Astrocyte (in vitro differentiated cells and primary cell): ENCODE data around the gene ZNF668. TPM values are rescaled to one million over a fixed set of nuclear protein-coding genes. Genes with fewer than 3 reads are reported as not detected.

Experiments
- DNase-seq: peaks from one replicate; pipeline ENCODE4 v3.0.0-alpha.2; 2010; ENCODE audit warnings: low read depth
- FAIRE-seq: peaks from 2 replicates; lab custom pipeline; 2011; peaks lifted over from hg19 to GRCh38; lab: Jason Lieb, UNC
- H2AFZ ChIP-seq: 2 replicates; pipeline ENCODE4 v1.6.0; 2012; ENCODE audit warnings: low read depth, low read length, inconsistent platforms
- H3K27ac ChIP-seq: 2 replicates; pipeline ENCODE4 v1.5.1; 2011; ENCODE audit warnings: low read depth, low read length, inconsistent platforms
- H3K27me3 ChIP-seq: 2 replicates; pipeline ENCODE4 v1.6.0; 2011; ENCODE audit warnings: low read length, inconsistent platforms; ENCODE audit not compliant: insufficient read depth
- H3K36me3 ChIP-seq: 2 replicates; pipeline ENCODE4 v1.5.1; 2011; ENCODE audit warnings: low read length, inconsistent platforms; ENCODE audit not compliant: insufficient read depth
- H3K4me1 ChIP-seq: 2 replicates; pipeline ENCODE4 v1.5.1; 2011; ENCODE audit warnings: low read length, inconsistent platforms; ENCODE audit not compliant: insufficient read depth
- H3K4me2 ChIP-seq: 2 replicates; pipeline ENCODE4 v1.6.0; 2012; ENCODE audit warnings: low read length, inconsistent platforms
- H3K4me3 ChIP-seq: 2 replicates; pipeline ENCODE4 v1.5.1; 2011; ENCODE audit warnings: low read depth, mild to moderate bottlenecking, low read length, inconsistent platforms; ENCODE audit not compliant: insufficient read depth
- H3K79me2 ChIP-seq: 2 replicates; pipeline ENCODE4 v1.6.0; 2012; ENCODE audit warnings: mild to moderate bottlenecking, low read length, inconsistent platforms; ENCODE audit not compliant: insufficient read depth
- H3K9ac ChIP-seq: 2 replicates; pipeline ENCODE4 v1.6.0; 2012; ENCODE audit warnings: mild to moderate bottlenecking, low read length, inconsistent platforms
- H3K9me3 ChIP-seq: 2 replicates; pipeline ENCODE4 v1.5.1; 2012; ENCODE audit warnings: low read depth, mild to moderate bottlenecking, low read length, inconsistent platforms; ENCODE audit not compliant: insufficient read depth
- H4K20me1 ChIP-seq: 2 replicates; pipeline ENCODE4 v1.6.0; 2012; ENCODE audit warnings: low read length, inconsistent platforms; ENCODE audit not compliant: insufficient read depth
- H3K27ac Mint-ChIP-seq: one replicate; pipeline ENCODE4 v1.8.0; 2021; ENCODE audit warnings: mild to moderate bottlenecking, mixed read lengths; ENCODE audit not compliant: unreplicated experiment
- H3K27me3 Mint-ChIP-seq: one replicate; pipeline ENCODE4 v1.8.0; 2021; ENCODE audit warnings: low read depth, mixed read lengths; ENCODE audit not compliant: unreplicated experiment
- H3K36me3 Mint-ChIP-seq: one replicate; pipeline ENCODE4 v1.8.0; 2021; ENCODE audit warnings: low read depth, mixed read lengths; ENCODE audit not compliant: unreplicated experiment
- H3K4me1 Mint-ChIP-seq: one replicate; pipeline ENCODE4 v1.8.0; 2021; ENCODE audit warnings: low read depth, mixed read lengths; ENCODE audit not compliant: unreplicated experiment
- H3K4me3 Mint-ChIP-seq: one replicate; pipeline ENCODE4 v1.8.0; 2021; ENCODE audit warnings: mild to moderate bottlenecking, moderate library complexity, mixed read lengths; ENCODE audit not compliant: unreplicated experiment
- H3K9me3 Mint-ChIP-seq: one replicate; pipeline ENCODE4 v1.8.0; 2021; ENCODE audit warnings: mild to moderate bottlenecking, mixed read lengths; ENCODE audit not compliant: unreplicated experiment
- CTCF ChIP-seq: IDR thresholded peaks from 2 replicates; pipeline ENCODE4 v1.5.1; 2011; ENCODE audit warnings: low read depth, mild to moderate bottlenecking, inconsistent platforms, low read length, moderate library complexity; ENCODE audit not compliant: insufficient read depth
- EZH2 ChIP-seq: IDR thresholded peaks from 2 replicates; pipeline ENCODE4 v1.6.1; 2012; ENCODE audit warnings: mild to moderate bottlenecking, low read length, inconsistent platforms; ENCODE audit not compliant: insufficient read depth
- total RNA-seq: library from RNA; stranded (reverse); gene quantifications from 2 replicates; pipeline ENCODE4 v1.2.1, GENCODE V29; 2021

ZNF668 gene
- total RNA-seq, 1 donor from 2014 or later: 21.6 TPM

- no peak overlapping the region for H3K27ac Mint-ChIP-seq
These were observed 10.7 kb upstream of the ZNF668 start for GRCh38 chr16:31084584-31085302.

DNA sequence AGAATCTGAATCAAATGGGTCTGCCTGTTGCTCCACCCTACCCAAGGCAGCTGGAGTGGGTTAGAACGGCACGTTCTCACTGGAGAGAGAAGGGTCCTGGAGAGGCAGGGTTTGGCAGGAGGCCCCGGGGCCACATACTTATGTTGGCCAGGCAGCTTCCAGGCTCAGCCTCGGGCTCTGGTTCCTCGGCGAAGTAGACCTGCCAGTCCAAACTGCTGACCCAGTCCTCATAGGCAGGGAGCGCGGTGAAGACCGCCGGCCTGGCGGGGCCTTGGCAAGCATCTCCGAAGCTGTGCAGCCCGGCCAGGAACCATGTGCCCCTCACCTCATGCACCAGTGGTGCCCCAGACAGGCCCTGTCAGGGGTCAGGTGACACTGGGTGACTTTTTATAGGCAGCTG lies 9.9 kb upstream of the ZNF668 start:
- Histone ChIP-seq H3K4me2 (no peak overlapping the region), H3K9ac (no peak overlapping the region), H3K4me3 (no peak overlapping the region), H2AFZ (no peak overlapping the region), H3K9me3 (no peaks in the 10 kb centered on the region), H3K79me2 (peaks cover 39% of the 10 kb centered on the region), H3K27me3 (no peaks in the 10 kb centered on the region), H3K27ac (no peak overlapping the region), H3K4me1 (peaks cover 8% of the 10 kb centered on the region), H3K36me3 (no peaks in the 10 kb centered on the region), H4K20me1 (peaks cover 57% of the 10 kb centered on the region)
- Mint-ChIP-seq H3K27ac (no peak overlapping the region), H3K4me1 (no peaks in the 10 kb centered on the region), H3K9me3 (no peaks in the 10 kb centered on the region), H3K4me3 (no peak overlapping the region), H3K27me3 (no peaks in the 10 kb centered on the region), H3K36me3 (peaks cover 16% of the 10 kb centered on the region)
- FAIRE-seq: no peak
- DNase-seq: no peak
- TF ChIP-seq CTCF (no peak), EZH2 (no peak)

More at GRCh38 chr16:31084584-31085302, 10.7 kb upstream of the ZNF668 start:
- Histone ChIP-seq H3K79me2 (peaks cover 36% of the 10 kb centered on the region), H3K4me2 (no peak overlapping the region), H3K9ac (peak overlapping the region; percentile 23), H3K4me3 (no peak overlapping the region), H3K9me3 (no peaks in the 10 kb centered on the region), H3K36me3 (peaks cover under 1% of the 10 kb centered on the region), H3K4me1 (peaks cover 8% of the 10 kb centered on the region), H3K27me3 (no peaks in the 10 kb centered on the region), H4K20me1 (peaks cover 50% of the 10 kb centered on the region), H2AFZ (no peak overlapping the region), H3K27ac (no peak overlapping the region)
- FAIRE-seq (no peak), DNase-seq (no peak)
- Mint-ChIP-seq H3K36me3 (peaks cover 13% of the 10 kb centered on the region), H3K27me3 (no peaks in the 10 kb centered on the region), H3K4me3 (no peak overlapping the region), H3K4me1 (no peaks in the 10 kb centered on the region), H3K9me3 (no peaks in the 10 kb centered on the region)
- TF ChIP-seq CTCF: no peak
- TF ChIP-seq EZH2: no peak

- Mint-ChIP-seq H3K4me3 (no peak overlapping the region), H3K9me3 (no peaks in the 10 kb centered on the region), H3K4me1 (no peaks in the 10 kb centered on the region), H3K36me3 (peaks cover 16% of the 10 kb centered on the region), H3K27ac (no peak overlapping the region), H3K27me3 (no peaks in the 10 kb centered on the region)
- TF ChIP-seq CTCF (no peak), EZH2 (no peak)
- H3K4me1 ChIP-seq: peaks cover 8% of the 10 kb centered on the region
- peaks cover 39% of the 10 kb centered on the region for H3K79me2 ChIP-seq
- H4K20me1 ChIP-seq: peaks cover 61% of the 10 kb centered on the region
- H3K9me3 ChIP-seq: no peaks in the 10 kb centered on the region
- no peak overlapping the region for H3K4me3 ChIP-seq
- H3K27me3 ChIP-seq: no peaks in the 10 kb centered on the region
- no peaks in the 10 kb centered on the region for H3K36me3 ChIP-seq
- no peak overlapping the region for H3K4me2 ChIP-seq
- H3K27ac ChIP-seq: no peak overlapping the region
- no peak overlapping the region for H2AFZ ChIP-seq
- DNase-seq: no peak
- no peak for FAIRE-seq
- H3K9ac ChIP-seq: no peak overlapping the region
These were observed 9.5 kb upstream of the ZNF668 start for GRCh38 chr16:31083556-31083955.
